Measurements from ENCODE around the gene OR4M1. TPM values are rescaled to one million over a fixed set of nuclear protein-coding genes. Genes with fewer than 3 reads are reported as not detected.

The OR4M1 gene
- total and polyA plus RNA-seq, 10 of the 15 experiments (the other 5 are each of a cell fraction or from before 2014, with no cell fraction given): not detected

- POLR2A ChIA-PET: no interaction called here
- Histone ChIP-seq H3K4me3 (no peak overlapping the region), H3K27ac (ENCODE audit: control insufficient read depth, insufficient read depth) (no peak overlapping the region), H3K79me2 (ENCODE audit: control insufficient read depth, insufficient read depth, low read length) (no peaks in the 10 kb centered on the region), H3K36me3 (ENCODE audit: control insufficient read depth in 2 of 2, insufficient read depth in 2 of 2, low read length in 1 of 2) (no peaks in the 10 kb centered on the region), H4K20me1 (ENCODE audit: control insufficient read depth, insufficient read depth) (no peaks in the 10 kb centered on the region), H3K9me3 (replicated peaks; ENCODE audit: control insufficient read depth, insufficient read depth, low read length) (no peaks in the 10 kb centered on the region), H2AFZ (ENCODE audit: control insufficient read depth, low read depth, low read length) (no peak overlapping the region), H3K4me1 (ENCODE audit: control insufficient read depth, insufficient read depth, low read length) (no peaks in the 10 kb centered on the region), H3K9ac (ENCODE audit: control insufficient read depth, insufficient read depth, low read length) (no peak overlapping the region), H3K4me2 (ENCODE audit: control insufficient read depth, insufficient read depth) (no peak overlapping the region), H3K27me3 (replicated peaks in 1 of 2; ENCODE audit: control insufficient read depth in 2 of 2, insufficient read depth in 2 of 2, low read length in 1 of 2) (no peaks in the 10 kb centered on the region)
- in situ Hi-C loops (cut with MboI) (no loop called here), intact Hi-C loops (cut with micrococcal nuclease; ENCODE audit: unreplicated experiment) (no loop called here)
- WGBS (ENCODE audit: insufficient coverage, insufficient replicate concordance, low lambda C conversion rate, missing lambda C conversion rate): 0% methylated on average over 1 of the region's 1 CpG
- CTCF ChIA-PET: interaction anchor here (0.6 kb wide), 2 partner anchors 189 to 427 kb away, joined by 3 to 5 read pairs; no protein-coding TSS in a partner anchor
- ATAC-seq (no peak), FAIRE-seq (no peak), DNase-seq (ENCODE audit: low read depth, low spot score) (no peak)
- no TSS peak for BruUV-seq (replicated peaks)
- SMC1A ChIA-PET (ENCODE audit: uncharacterized antibody, unreplicated experiment): no interaction called here
- RAD21 ChIA-PET (ENCODE audit: unreplicated experiment): no interaction called here
- TF ChIP-seq, protein P1, sequence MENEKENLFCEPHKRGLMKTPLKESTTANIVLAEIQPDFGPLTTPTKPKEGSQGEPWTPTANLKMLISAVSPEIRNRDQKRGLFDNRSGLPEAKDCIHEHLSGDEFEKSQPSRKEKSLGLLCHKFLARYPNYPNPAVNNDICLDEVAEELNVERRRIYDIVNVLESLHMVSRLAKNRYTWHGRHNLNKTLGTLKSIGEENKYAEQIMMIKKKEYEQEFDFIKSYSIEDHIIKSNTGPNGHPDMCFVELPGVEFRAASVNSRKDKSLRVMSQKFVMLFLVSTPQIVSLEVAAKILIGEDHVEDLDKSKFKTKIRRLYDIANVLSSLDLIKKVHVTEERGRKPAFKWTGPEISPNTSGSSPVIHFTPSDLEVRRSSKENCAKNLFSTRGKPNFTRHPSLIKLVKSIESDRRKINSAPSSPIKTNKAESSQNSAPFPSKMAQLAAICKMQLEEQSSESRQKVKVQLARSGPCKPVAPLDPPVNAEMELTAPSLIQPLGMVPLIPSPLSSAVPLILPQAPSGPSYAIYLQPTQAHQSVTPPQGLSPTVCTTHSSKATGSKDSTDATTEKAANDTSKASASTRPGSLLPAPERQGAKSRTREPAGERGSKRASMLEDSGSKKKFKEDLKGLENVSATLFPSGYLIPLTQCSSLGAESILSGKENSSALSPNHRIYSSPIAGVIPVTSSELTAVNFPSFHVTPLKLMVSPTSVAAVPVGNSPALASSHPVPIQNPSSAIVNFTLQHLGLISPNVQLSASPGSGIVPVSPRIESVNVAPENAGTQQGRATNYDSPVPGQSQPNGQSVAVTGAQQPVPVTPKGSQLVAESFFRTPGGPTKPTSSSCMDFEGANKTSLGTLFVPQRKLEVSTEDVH (IDR thresholded peaks at IDR 0.05; ENCODE audit: low read depth, partially characterized antibody): no peak
- TF ChIP-seq CBX3 (IDR thresholded peaks at IDR 0.05; ENCODE audit: borderline replicate concordance, low read depth): no peak
- TF ChIP-seq, protein P2, sequence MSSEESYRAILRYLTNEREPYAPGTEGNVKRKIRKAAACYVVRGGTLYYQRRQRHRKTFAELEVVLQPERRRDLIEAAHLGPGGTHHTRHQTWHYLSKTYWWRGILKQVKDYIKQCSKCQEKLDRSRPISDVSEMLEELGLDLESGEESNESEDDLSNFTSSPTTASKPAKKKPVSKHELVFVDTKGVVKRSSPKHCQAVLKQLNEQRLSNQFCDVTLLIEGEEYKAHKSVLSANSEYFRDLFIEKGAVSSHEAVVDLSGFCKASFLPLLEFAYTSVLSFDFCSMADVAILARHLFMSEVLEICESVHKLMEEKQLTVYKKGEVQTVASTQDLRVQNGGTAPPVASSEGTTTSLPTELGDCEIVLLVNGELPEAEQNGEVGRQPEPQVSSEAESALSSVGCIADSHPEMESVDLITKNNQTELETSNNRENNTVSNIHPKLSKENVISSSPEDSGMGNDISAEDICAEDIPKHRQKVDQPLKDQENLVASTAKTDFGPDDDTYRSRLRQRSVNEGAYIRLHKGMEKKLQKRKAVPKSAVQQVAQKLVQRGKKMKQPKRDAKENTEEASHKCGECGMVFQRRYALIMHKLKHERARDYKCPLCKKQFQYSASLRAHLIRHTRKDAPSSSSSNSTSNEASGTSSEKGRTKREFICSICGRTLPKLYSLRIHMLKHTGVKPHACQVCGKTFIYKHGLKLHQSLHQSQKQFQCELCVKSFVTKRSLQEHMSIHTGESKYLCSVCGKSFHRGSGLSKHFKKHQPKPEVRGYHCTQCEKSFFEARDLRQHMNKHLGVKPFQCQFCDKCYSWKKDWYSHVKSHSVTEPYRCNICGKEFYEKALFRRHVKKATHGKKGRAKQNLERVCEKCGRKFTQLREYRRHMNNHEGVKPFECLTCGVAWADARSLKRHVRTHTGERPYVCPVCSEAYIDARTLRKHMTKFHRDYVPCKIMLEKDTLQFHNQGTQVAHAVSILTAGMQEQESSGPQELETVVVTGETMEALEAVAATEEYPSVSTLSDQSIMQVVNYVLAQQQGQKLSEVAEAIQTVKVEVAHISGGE (CRISPR knock-in tag; IDR thresholded peaks at IDR 0.05): no peak
- no peak for TF ChIP-seq RFX5 (IDR thresholded peaks at IDR 0.05; ENCODE audit: low read depth, low read length)
- TF ChIP-seq SRF (IDR thresholded peaks at IDR 0.05; ENCODE audit: low read depth in 2 of 2, low read length in 2 of 2): no peak
- TF ChIP-seq POLR2A (IDR thresholded peaks at IDR 0.05; ENCODE audit: low read depth, low read length): no peak
- TF ChIP-seq MTA2 (IDR thresholded peaks at IDR 0.05; ENCODE audit: low read depth): no peak
- TF ChIP-seq SREBF1 (IDR thresholded peaks at IDR 0.05; ENCODE audit: low read length): no peak
- TF ChIP-seq JUNB (IDR thresholded peaks at IDR 0.05): no peak
- TF ChIP-seq TARDBP (IDR thresholded peaks at IDR 0.05; ENCODE audit: borderline replicate concordance): no peak
- no peak for TF ChIP-seq REST (IDR thresholded peaks at IDR 0.05; ENCODE audit: low read depth, low read length)
- TF ChIP-seq GATAD2B (conservative IDR thresholded peaks at IDR 0.05; ENCODE audit: low read depth): no peak
- TF ChIP-seq RCOR1 (conservative IDR thresholded peaks at IDR 0.05; ENCODE audit: low read depth, low read length): no peak
These were observed 1.3 kb upstream of the OR4M1 start for GRCh38 chr14:19771895-19772430.
